Body of pancreas (tissue), 4 donors: ENCODE measurements around the gene TOM1. TPM values are rescaled to one million over a fixed set of nuclear protein-coding genes. Genes with fewer than 3 reads are reported as not detected.
"Not testable (repeated sequence)": the region's sequence is repeated elsewhere in the genome, so short reads cannot be mapped to it uniquely, and the experiment has no call there.

Experiments used
- ATAC-seq: fragments of 150-250 bp; one replicate; pipeline ENCODE4 v1.9.1; 2016
- DNase-seq, 4 donors: peaks; one replicate each; pipeline ENCODE4 v3.0.0-alpha.2; 2019
- H3K27ac ChIP-seq, 4 donors: fragments of 200-600 bp; sonication (generic); 1 replicate in 3 of 4; 2 replicates in 1 of 4; pipeline versions ENCODE4 v1.5.1 to v1.6.1; 2016 to 2019; ENCODE audit warnings: mild to moderate bottlenecking in 1 of 4, mixed read lengths in 1 of 4, moderate library complexity in 1 of 4
- H3K27me3 ChIP-seq, 2 donors: fragments of 200-600 bp; sonication (generic); one replicate each; pipeline ENCODE4 v1.6.0; 2016; ENCODE audit warnings: mild to moderate bottlenecking in 1 of 2
- H3K36me3 ChIP-seq, 2 donors: fragments of 200-600 bp; sonication (generic); replicated peaks in 1 of 2; 2 replicates each; pipeline ENCODE4 v1.5.1; 2016; ENCODE audit warnings: low read depth in 2 of 2; ENCODE audit not compliant: insufficient read depth in 1 of 2
- H3K4me1 ChIP-seq: fragments of 200-600 bp; sonication (generic); one replicate; pipeline ENCODE4 v1.6.0; 2016
- H3K4me3 ChIP-seq, 2 donors: fragments of 200-600 bp; sonication (generic); 1 replicate in 1 of 2; 2 replicates in 1 of 2; pipeline ENCODE4 v1.5.1; 2016 to 2019
- H3K9me3 ChIP-seq, 3 donors: fragments of 200-600 bp; sonication (generic); 1 replicate in 2 of 3; 2 replicates in 1 of 3; pipeline ENCODE4 v1.5.1; 2016
- CTCF ChIP-seq, 7 experiments: fragments of 450-650 bp in 4 of 7; fragments of 200-600 bp in 3 of 7; sonication (generic) in 3 of 7; IDR thresholded peaks; one replicate each; pipeline ENCODE4 v1.5.1; 2016 to 2019; ENCODE audit warnings: antibody characterized with exemption in 7 of 7
- POLR2A ChIP-seq, 3 donors: fragments of 450-650 bp; IDR thresholded peaks; one replicate each; pipeline ENCODE4 v1.6.1; 2016; ENCODE audit warnings: antibody characterized with exemption in 3 of 3, mild to moderate bottlenecking in 2 of 3
- WGBS, 2 donors: methylation state at CpG; one replicate each; pipeline ENCODE4 v1.1.5; 2017; 5-methylcytosine and 5-hydroxymethylcytosine counted together
- intact Hi-C: fragments of 100-400 bp; cut with DNase I; formaldehyde crosslinking; loops from one replicate; pipeline ENCODE4 v1.15.1; 2023
- total RNA-seq, 2 donors: library from RNA; depleted of rRNA; stranded (reverse); fragments of >200 nt; gene quantifications; one replicate each; pipeline ENCODE4 v1.1.0, GENCODE V29; 2016

The TOM1 gene
- total RNA-seq, 2 donors from 2014 or later: 34.0 to 42.2 TPM

- H3K36me3 ChIP-seq: no peaks in the 10 kb centered on the region
Measured at GRCh38 chr22:35359380-35360065, 59.8 kb downstream of the TOM1 start.

GRCh38 chr22:35361001-35361558, 61.4 kb downstream of the TOM1 start:
- no peaks in the 10 kb centered on the region for H3K4me1 ChIP-seq
- H3K27ac ChIP-seq: no peak overlapping the region
- H3K27me3 ChIP-seq: no peaks in the 10 kb centered on the region
- no peak overlapping the region for H3K4me3 ChIP-seq
- WGBS, 2 donors: 35 to 48% methylated on average over 6 of the region's 6 CpGs
- H3K9me3 ChIP-seq: no peaks in the 10 kb centered on the region
- intact Hi-C loops: no loop called here
- TF ChIP-seq POLR2A (IDR thresholded peaks at IDR 0.05): no peak
- H3K36me3 ChIP-seq: no peaks in the 10 kb centered on the region
- ATAC-seq: no peak
- DNase-seq: no peak

More at GRCh38 chr22:35359380-35360065, 59.8 kb downstream of the TOM1 start:
- no peak for TF ChIP-seq POLR2A (IDR thresholded peaks at IDR 0.05)
- no peak for TF ChIP-seq CTCF (IDR thresholded peaks at IDR 0.05)
- Histone ChIP-seq H3K4me1 (no peaks in the 10 kb centered on the region), H3K9me3 (no peaks in the 10 kb centered on the region), H3K4me3 (no peak overlapping the region), H3K27ac (no peak overlapping the region), H3K27me3 (no peaks in the 10 kb centered on the region)
- ATAC-seq: no peak
- WGBS, 2 donors: 79 to 80% methylated on average over 9 of the region's 9 CpGs
- DNase-seq: no peak
- intact Hi-C loops: no loop called here

- Histone ChIP-seq H3K4me1 (no peaks in the 10 kb centered on the region), H3K9me3 (no peaks in the 10 kb centered on the region), H3K4me3 (no peak overlapping the region), H3K27ac (no peak overlapping the region), H3K27me3 (no peaks in the 10 kb centered on the region), H3K36me3 (no peaks in the 10 kb centered on the region)
- ATAC-seq (no peak), DNase-seq (no peak)
- no peak for TF ChIP-seq CTCF (IDR thresholded peaks at IDR 0.05)
- no peak for TF ChIP-seq POLR2A (IDR thresholded peaks at IDR 0.05)
- intact Hi-C loops: no loop called here
- WGBS, 2 donors: 80 to 88% methylated on average over 7 to 11 of the region's 11 CpGs
Measured at GRCh38 chr22:35363566-35364086, 63.9 kb downstream of the TOM1 start.

- DNase-seq: peak in 1 of 4 donors; percentile 14
- H3K36me3 ChIP-seq, ATAC-seq, intact Hi-C loops, H3K27me3 ChIP-seq, H3K9me3 ChIP-seq, H3K4me1 ChIP-seq, H3K27ac ChIP-seq, H3K4me3 ChIP-seq: not testable (repeated sequence)
- WGBS, 2 donors: 76 to 85% methylated on average over 7 of the region's 7 CpGs
Measured at GRCh38 chr22:35364230-35364629, 64.5 kb downstream of the TOM1 start.

GRCh38 chr22:35367331-35367886, 67.7 kb downstream of the TOM1 start:
- Histone ChIP-seq H3K4me1 (peaks cover 10% of the 10 kb centered on the region), H3K27me3 (no peaks in the 10 kb centered on the region), H3K36me3 (no peaks in the 10 kb centered on the region), H3K9me3 (no peaks in the 10 kb centered on the region), H3K27ac (no peak overlapping the region), H3K4me3 (no peak overlapping the region)
- 66 to 87% methylated on average over 9 of the region's 9 CpGs for WGBS, 2 donors
- intact Hi-C loops: no loop called here
- DNase-seq (peak in 1 of 4 donors; percentile 52), ATAC-seq (no peak)
- no peak for TF ChIP-seq POLR2A (IDR thresholded peaks at IDR 0.05)
- no peak for TF ChIP-seq CTCF (IDR thresholded peaks at IDR 0.05)
